Retinal pigment epithelial cell (primary cell): ENCODE data around the gene CLOCK.

Experiments
- DNase-seq: peaks from one replicate; pipeline ENCODE4 v3.0.0-alpha.2; 2010; ENCODE audit warnings: low read depth
- H3K4me3 ChIP-seq: 2 replicates; pipeline ENCODE4 v1.5.1; 2011; ENCODE audit warnings: mild to moderate bottlenecking, low read length, control low read depth, moderate library complexity
- TF ChIP-seq, protein P1 (sequence below): conservative IDR thresholded peaks from 2 replicates; pipeline ENCODE4 v1.5.1; 2011; ENCODE audit warnings: low read depth, low read length, control low read depth, inconsistent platforms

The CLOCK gene

DNA sequence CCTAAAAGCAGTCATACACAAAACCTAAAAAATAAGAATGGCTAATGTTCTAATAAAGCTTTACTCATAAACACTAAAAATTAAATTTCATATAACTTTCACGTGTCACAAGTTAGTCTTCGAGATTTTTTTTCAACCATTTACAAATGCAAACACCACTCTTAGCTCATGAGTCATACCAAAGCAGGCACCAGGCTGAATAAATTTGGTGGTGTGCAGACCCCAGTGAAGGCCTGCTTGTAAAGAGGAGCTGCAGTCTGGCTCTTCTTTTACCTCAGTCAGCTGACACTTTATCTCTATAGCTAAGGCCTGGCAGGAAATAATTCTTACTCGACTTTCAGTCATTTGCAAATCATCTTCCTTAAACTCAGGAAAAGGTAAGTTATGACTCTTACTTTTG is 37.4 kb downstream of the CLOCK start:
- TF ChIP-seq, protein P1, sequence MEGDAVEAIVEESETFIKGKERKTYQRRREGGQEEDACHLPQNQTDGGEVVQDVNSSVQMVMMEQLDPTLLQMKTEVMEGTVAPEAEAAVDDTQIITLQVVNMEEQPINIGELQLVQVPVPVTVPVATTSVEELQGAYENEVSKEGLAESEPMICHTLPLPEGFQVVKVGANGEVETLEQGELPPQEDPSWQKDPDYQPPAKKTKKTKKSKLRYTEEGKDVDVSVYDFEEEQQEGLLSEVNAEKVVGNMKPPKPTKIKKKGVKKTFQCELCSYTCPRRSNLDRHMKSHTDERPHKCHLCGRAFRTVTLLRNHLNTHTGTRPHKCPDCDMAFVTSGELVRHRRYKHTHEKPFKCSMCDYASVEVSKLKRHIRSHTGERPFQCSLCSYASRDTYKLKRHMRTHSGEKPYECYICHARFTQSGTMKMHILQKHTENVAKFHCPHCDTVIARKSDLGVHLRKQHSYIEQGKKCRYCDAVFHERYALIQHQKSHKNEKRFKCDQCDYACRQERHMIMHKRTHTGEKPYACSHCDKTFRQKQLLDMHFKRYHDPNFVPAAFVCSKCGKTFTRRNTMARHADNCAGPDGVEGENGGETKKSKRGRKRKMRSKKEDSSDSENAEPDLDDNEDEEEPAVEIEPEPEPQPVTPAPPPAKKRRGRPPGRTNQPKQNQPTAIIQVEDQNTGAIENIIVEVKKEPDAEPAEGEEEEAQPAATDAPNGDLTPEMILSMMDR = no peak
- DNase-seq = no peak
- H3K4me3 ChIP-seq = no peak overlapping the region

DNA sequence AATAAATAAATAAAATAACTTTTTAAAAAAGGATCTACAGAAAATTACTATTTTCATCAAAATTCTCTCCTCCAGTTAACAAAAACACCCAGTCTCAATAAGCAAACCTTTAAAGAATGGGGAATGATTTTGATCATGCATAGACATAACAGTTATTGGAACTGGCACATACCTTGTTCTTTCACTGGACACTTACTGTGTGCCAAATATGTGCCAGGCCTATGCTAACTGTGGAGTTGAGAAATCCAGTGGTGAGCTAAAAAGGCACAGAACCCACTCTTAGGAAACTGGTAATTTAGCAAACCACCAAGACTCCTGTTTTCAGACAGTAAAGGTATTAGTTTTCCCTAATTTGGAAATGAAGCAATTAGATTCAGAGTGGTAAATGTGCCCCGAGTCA is 39.1 kb downstream of the CLOCK start:
- no peak for DNase-seq
- no peak overlapping the region for H3K4me3 ChIP-seq
- TF ChIP-seq, protein P1 = no peak

GRCh38 chr4:55503169-55503568 is 43.5 kb downstream of the CLOCK start:
- no peak for DNase-seq
- TF ChIP-seq, protein P1 = no peak
- no peak overlapping the region for H3K4me3 ChIP-seq

GRCh38 chr4:55500072-55500471 is 46.6 kb downstream of the CLOCK start:
- no peak overlapping the region for H3K4me3 ChIP-seq
- DNase-seq = no peak
- TF ChIP-seq, protein P1 = no peak

DNA sequence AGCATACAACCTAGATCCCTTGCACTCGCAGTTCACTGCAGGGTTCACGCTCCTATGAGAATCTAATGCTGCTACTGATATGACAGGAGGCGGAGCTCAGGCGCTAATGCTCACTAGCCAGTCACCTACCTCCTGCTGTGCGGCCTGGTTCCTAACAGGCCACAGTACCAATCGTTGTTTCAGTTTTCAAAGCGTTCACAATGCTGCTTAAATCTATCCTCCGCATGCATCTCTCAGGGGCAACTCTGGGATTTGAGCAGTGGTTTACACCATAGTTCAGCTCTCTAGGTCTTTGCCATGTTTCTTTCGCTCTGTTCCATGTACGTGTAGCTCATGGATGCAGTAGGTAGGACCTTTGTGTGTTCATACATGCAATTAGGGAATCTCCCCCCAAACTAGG is 47.2 kb downstream of the CLOCK start:
- no peak for DNase-seq
- TF ChIP-seq, protein P1 = no peak
- no peak overlapping the region for H3K4me3 ChIP-seq

DNA sequence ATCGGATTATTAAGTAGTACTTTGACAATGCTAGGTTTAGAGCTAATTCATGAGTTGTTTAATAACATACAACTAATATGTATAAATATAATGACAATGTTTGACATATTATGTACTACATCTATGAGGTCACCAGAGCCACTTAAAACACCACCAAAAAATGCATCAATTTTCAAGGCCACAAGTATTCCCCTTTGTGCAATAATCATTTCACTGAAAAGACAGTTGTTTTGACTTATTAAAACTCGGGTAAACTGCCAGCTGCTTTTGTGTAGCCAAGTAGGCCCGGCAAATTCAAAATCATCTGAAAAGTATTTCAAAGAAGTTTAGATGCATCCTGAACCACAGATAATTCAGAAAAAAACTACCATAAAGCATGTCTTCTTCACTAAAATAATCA is 48.7 kb downstream of the CLOCK start:
- no peak for DNase-seq
- no peak overlapping the region for H3K4me3 ChIP-seq
- TF ChIP-seq, protein P1 = no peak

- no peak overlapping the region for H3K4me3 ChIP-seq
- DNase-seq = no peak
- TF ChIP-seq, protein P1 = no peak
These were observed 55.2 kb downstream of the CLOCK start for GRCh38 chr4:55491486-55491885.
